Bone marrow (tissue), 2 donors: ENCODE measurements around the gene TMEM231.
"Not testable (repeated sequence)": the region's sequence is repeated elsewhere in the genome, so short reads cannot be mapped to it uniquely, and the experiment has no call there.

Experiments
- DNase-seq, 2 donors: peaks; one replicate each; lab custom pipeline; 2025; lab: John Stamatoyannopoulos, UW

TMEM231 gene

GRCh38 chr16:75532142-75532765 is 23.8 kb downstream of the TMEM231 start:
- no peak for DNase-seq

- no peak for DNase-seq
These were observed 26.1 kb downstream of the TMEM231 start for GRCh38 chr16:75529959-75530358.

- DNase-seq: no peak
These were observed 26.8 kb downstream of the TMEM231 start for GRCh38 chr16:75529056-75529905.

GRCh38 chr16:75527825-75528299 is 28.2 kb downstream of the TMEM231 start:
- DNase-seq: no peak

DNA sequence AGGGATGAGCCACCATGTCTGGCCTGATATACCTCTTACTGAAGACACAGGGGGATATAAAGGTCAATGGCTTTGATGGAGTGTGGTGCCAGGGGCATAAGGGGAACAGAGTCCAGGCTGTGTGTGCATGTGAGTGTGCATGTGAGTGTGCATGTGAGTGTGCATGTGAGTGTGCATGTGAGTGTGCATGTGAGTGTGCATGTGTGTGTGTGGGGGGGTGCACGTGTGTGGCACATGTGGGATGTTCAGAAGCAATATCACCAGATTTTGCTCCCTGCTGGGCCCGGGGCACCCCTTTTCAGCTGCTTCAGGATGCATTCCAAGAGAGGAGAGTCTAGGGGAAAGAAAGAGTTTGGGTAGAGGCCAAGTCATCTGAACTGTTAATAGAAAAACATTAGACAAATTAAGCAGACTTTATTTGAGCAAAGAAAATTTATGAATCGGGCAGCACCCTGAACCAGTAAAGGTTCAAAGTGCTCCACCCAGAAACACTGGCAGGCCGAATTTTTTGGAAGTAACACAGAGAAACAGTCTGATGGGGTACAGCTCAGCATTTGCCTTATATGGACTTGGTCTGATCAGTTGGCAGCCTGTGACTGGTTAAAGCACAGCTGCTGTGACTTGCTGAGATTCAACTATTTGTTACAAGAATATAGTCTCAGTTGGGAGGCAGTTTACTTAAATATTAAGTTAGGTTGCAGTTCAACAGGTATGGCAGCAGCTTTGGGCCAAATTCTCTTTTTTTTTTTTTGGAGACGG is 29.8 kb downstream of the TMEM231 start:
- no peak for DNase-seq

GRCh38 chr16:75519175-75519574 is 36.9 kb downstream of the TMEM231 start:
- DNase-seq: no peak

- peak in 1 of 2 donors; percentile 31 for DNase-seq
These were observed 39.7 kb downstream of the TMEM231 start for GRCh38 chr16:75516189-75516966.

GRCh38 chr16:75514296-75514695 is 41.8 kb downstream of the TMEM231 start:
- DNase-seq: no peak

- peak in 1 of 2 donors; percentile 5 for DNase-seq
These were observed 49.5 kb downstream of the TMEM231 start for GRCh38 chr16:75506574-75506973.

DNA sequence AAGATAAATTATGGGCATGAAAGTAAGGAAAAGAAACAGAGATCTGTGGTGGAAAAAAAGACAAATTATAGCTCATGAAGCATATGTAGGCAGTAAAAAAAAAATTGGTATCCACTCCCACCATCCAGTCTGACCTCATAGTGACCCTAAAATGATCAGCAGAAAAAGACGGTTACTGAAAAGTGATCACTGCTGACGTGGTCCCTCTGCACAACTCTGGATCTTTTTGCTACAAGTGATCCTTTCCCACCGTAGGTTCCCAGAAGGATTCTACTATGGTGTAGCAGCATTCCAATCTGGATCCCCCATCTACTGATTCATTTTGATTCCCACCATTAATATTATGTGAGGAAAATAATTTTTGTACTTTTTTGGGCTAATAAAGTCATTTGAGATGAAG is 49.9 kb downstream of the TMEM231 start:
- DNase-seq: no peak

- no peak for DNase-seq
These were observed 52.3 kb downstream of the TMEM231 start for GRCh38 chr16:75503801-75504200.

DNA sequence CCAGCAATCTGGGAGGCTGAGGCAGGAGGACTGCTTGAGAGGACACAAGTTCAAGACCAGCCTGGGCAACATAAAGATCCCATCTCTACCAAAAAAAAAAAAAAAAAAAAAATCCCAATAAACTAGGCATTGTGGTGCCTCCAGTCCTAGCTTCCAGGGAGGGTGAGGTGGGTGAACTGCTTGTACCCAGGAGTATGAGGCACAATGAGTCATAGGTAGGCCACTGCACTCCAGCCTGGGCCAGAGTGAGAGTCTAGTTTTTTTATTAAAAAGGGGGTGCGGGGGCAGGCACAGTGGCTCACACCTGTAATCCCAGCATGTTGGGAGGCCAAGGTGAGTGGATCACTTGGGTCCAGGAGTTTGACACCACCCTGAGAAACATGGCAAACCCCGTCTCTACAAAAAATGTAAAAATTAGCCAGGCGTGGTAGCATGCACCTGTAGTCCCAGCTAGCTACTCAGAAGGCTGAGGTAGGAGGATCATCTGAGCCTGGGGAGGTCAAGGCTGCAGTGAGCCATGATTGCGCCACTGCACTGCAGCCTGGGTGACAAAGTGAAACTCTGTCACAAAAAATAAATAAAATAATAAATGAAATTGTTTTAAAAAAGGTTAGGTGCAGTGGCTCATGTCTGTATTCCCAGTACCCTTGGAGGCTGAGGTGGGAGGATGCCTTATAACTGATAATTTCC is 53.0 kb downstream of the TMEM231 start:
- no peak for DNase-seq

- not testable (repeated sequence) for DNase-seq
These were observed 54.2 kb downstream of the TMEM231 start for GRCh38 chr16:75501820-75502219.

DNA sequence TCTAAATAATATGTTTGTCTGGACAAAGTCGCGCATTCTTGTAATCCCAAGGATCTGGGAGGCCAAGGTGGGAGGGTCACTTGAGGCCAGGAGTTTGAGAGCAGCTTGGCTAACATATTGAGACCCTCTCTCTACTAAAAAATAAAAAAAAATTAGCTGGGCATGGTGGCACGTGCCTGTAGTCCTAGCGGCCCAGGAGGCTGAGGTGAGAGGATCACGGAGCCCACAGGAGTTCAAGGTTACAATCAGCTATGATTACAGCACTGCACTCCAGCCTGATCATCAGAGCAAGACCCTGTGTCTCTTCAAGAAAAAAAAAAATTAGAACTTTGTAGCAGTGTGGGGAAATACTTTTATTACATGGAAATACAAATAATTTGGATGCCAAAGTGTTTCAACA is 54.7 kb downstream of the TMEM231 start:
- no peak for DNase-seq

- not testable (repeated sequence) for DNase-seq
These were observed 57.3 kb downstream of the TMEM231 start for GRCh38 chr16:75498605-75499322.

DNA sequence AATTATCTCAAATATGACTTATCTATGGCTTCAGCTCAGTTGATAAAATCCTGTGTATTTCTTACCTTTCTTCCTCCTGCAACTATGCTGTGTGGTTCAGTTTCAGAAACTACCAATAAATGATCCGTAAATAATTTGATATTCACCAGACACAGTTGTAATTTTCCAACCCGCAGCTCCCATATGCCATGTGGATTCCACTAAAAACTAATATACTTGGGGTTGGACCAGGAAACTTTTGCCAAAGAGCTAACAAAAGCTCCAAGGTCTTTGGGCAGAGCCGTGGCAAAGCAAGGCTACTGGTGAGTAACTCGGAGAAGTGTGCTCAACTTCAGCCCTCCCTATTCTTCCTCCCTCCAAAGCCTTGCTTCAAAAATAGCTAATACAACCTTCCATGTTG is 58.5 kb downstream of the TMEM231 start:
- no peak for DNase-seq

DNA sequence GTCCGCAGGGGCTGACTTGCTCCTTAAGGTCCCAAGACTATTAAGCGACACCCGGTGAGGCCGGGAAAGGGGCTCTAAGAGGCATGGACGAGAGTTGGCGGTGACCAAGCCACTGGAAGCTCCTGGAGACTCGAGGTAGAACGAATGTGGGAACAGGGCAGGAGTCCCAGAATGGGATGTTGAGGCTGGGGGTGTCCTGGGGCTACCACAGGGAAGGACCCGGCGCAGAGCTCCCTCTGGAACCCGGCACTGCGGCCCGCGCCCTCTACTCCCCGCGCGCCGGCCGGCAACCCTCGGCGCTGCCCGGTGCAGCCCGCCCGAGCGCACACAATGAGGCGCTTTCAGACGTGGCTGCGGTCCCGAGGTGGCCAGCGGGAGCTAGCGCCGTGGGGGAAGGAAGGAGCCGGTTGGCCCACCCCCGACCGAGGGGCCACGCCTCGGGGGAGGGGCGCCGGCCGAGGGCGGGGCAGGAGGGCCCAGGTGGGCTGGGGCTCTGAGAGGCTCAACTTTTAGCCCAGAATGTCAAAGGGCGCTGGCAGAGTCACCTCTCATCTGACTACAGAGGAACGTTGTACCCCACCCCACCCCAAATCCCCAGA is 60.9 kb downstream of the TMEM231 start, which contains the start of gene CHST6:
CHST6 (minus strand) TSS at position 366 of the 599 bp plus-strand sequence. CDS start 15,613 bp downstream, outside the sequence.
- DNase-seq: no peak

- DNase-seq: no peak
These were observed 61.4 kb downstream of the TMEM231 start for GRCh38 chr16:75494661-75495075.

GRCh38 chr16:75494184-75494583 is 61.9 kb downstream of the TMEM231 start:
- no peak for DNase-seq

GRCh38 chr16:75491876-75492275 is 64.2 kb downstream of the TMEM231 start:
- no peak for DNase-seq
